ENCODE results near the gene GMCL1.

GRCh38 chr2:69796174-69796573 is 33.3 kb upstream of the GMCL1 start:
- no peak for TF ChIP-seq POLR2AphosphoS5 (IDR thresholded peaks at IDR 0.05; ENCODE audit: borderline replicate concordance, low read depth, low read length)
- TF ChIP-seq EZH2 (IDR thresholded peaks at IDR 0.05): no peak
